SK-N-MC (cell line): Measurements from ENCODE around the gene INPP5B.

Source experiments
- EZH2 ChIP-seq: fragments of 200-600 bp; sonication (generic); IDR thresholded peaks from one replicate; pipeline ENCODE4 v1.6.1; 2017; ENCODE audit warnings: antibody characterized with exemption
- POLR2AphosphoS5 ChIP-seq: IDR thresholded peaks from 2 replicates; pipeline ENCODE4 v1.6.1; 2012; ENCODE audit warnings: mild to moderate bottlenecking, low read depth, low read length, borderline replicate concordance

DNA sequence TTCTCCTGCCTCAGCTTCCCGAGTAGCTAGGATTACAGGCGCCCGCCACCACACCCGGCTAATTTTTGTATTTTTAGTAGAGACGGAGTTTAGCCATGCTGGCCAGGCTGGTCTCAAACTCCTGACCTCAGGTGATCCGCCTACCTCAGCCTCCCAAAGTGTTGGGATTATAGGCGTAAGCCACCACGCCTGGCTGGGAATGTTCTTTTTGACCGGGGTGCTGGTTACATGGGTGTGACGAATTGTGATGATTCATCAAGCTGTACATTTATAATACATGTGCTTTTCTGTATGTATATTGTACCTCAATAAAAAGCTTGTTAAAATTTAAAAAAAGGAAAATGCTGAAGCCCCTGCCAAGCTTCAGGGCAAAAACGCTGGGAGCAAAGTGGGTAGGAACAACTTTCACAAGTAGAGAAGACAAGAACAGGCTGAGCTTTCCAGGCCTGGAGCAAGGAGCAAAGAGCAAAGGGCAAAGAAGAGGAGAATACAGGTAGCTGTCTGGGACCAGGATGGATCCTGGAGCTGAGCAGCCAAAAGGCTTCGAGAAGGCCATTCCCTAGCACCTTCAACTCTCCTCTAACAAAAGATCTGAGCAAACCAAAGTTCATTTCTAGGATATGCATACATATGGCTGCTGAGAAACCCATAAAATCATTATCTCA lies 118.3 kb downstream of the INPP5B start:
- TF ChIP-seq EZH2 (no peak), POLR2AphosphoS5 (no peak)
